Peyer's patch (tissue), 4 donors: ENCODE results near the gene OGDHL.

ENCODE experiments used
- CTCF ChIP-seq, 6 experiments: fragments of 450-650 bp in 4 of 6; fragments of 200-600 bp in 2 of 6; sonication (generic) in 1 of 6; IDR thresholded peaks; one replicate each; pipeline ENCODE4 v1.5.1; 2017 to 2019; ENCODE audit warnings: antibody characterized with exemption in 6 of 6, mild to moderate bottlenecking in 3 of 6, moderate library complexity in 1 of 6
- POLR2A ChIP-seq, 2 donors: fragments of 450-650 bp; IDR thresholded peaks; one replicate each; pipeline ENCODE4 v1.5.1; 2017; ENCODE audit warnings: antibody characterized with exemption in 2 of 2, mild to moderate bottlenecking in 2 of 2, moderate library complexity in 2 of 2

DNA sequence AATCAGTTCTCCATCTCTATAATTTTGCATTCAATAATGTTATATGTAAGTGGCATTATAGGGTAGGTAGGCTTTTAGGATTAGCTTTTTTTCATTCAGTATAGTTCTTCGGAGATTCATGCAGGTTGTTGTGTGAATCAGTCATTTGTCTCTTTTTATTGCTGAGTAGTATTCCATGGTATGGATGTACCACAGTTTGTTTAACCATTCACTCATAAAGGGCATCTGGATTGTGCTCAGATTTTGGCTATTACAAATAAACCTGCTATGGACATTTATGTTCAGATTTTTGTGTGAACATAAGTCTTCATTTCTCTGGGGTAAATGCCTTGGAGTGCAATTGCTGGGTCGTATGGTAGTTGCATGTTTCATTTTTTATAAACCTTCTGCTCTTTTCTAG, 4.4 kb upstream of the OGDHL start:
- TF ChIP-seq CTCF (IDR thresholded peaks at IDR 0.05) = no peak
- TF ChIP-seq POLR2A (IDR thresholded peaks at IDR 0.05) = no peak
